Fibroblast of lung (primary cell): ENCODE data around the gene CRHR1. TPM values are rescaled to one million over a fixed set of nuclear protein-coding genes. Genes with fewer than 3 reads are reported as not detected.

Experiments used
- DNase-seq, 2 donors: peaks; one replicate each; pipeline versions ENCODE4 v3.0.0 to v3.0.0-alpha.2; 2010; ENCODE audit warnings: low read depth in 2 of 2
- H2AFZ ChIP-seq: 2 replicates; pipeline ENCODE4 v1.5.1; 2012; ENCODE audit warnings: low read length, control low read depth, inconsistent platforms
- H3K27ac ChIP-seq: 2 replicates; pipeline ENCODE4 v1.5.1; 2011; ENCODE audit warnings: low read length, control low read depth; ENCODE audit not compliant: insufficient read depth
- H3K27me3 ChIP-seq: 2 replicates; pipeline ENCODE4 v1.5.1; 2011; ENCODE audit warnings: mild to moderate bottlenecking, low read length; ENCODE audit not compliant: control insufficient read depth, insufficient read depth
- H3K36me3 ChIP-seq: 2 replicates; pipeline ENCODE4 v1.5.1; 2011; ENCODE audit warnings: low read length; ENCODE audit not compliant: control insufficient read depth, insufficient read depth
- H3K4me1 ChIP-seq: 2 replicates; pipeline ENCODE4 v1.5.1; 2011; ENCODE audit warnings: low read length; ENCODE audit not compliant: control insufficient read depth, insufficient read depth; ENCODE audit errors: extremely low read depth
- H3K4me2 ChIP-seq: 2 replicates; pipeline ENCODE4 v1.5.1; 2011; ENCODE audit warnings: low read length, control low read depth; ENCODE audit not compliant: insufficient read depth; ENCODE audit errors: extremely low read depth
- H3K4me3 ChIP-seq, 4 experiments: fragments of 200-600 bp in 1 of 4; sonication (generic) in 1 of 4; replicated peaks in 1 of 4; 2 replicates each; pipeline ENCODE4 v1.5.1; 2011 to 2016; ENCODE audit warnings: low read length in 4 of 4, low read depth in 3 of 4, mild to moderate bottlenecking in 3 of 4, control low read depth in 2 of 4, inconsistent platforms in 1 of 4, mixed read lengths in 1 of 4; ENCODE audit not compliant: insufficient read depth in 1 of 4; ENCODE audit errors: control extremely low read depth in 1 of 4
- H3K79me2 ChIP-seq: 2 replicates; pipeline ENCODE4 v1.5.1; 2012; ENCODE audit warnings: mild to moderate bottlenecking, low read length, inconsistent platforms; ENCODE audit not compliant: control insufficient read depth, insufficient read depth
- H3K9ac ChIP-seq: 2 replicates; pipeline ENCODE4 v1.5.1; 2011; ENCODE audit warnings: mild to moderate bottlenecking, low read length, control low read depth; ENCODE audit not compliant: insufficient read depth
- H3K9me3 ChIP-seq: 2 replicates; pipeline ENCODE4 v1.5.1; 2012; ENCODE audit warnings: low read depth, low read length; ENCODE audit not compliant: control insufficient read depth, insufficient read depth
- H4K20me1 ChIP-seq: 2 replicates; pipeline ENCODE4 v1.5.1; 2011; ENCODE audit warnings: low read length; ENCODE audit not compliant: control insufficient read depth, insufficient read depth; ENCODE audit errors: extremely low read depth
- CTCF ChIP-seq, 2 donors: IDR thresholded peaks in 1 of 2; conservative IDR thresholded peaks in 1 of 2; 1 replicate in 1 of 2; 2 replicates in 1 of 2; pipeline ENCODE4 v1.5.1; 2011 to 2012; ENCODE audit warnings: low read length in 2 of 2, control low read depth in 1 of 2, inconsistent platforms in 1 of 2, low read depth in 1 of 2, mild to moderate bottlenecking in 1 of 2
- EZH2 ChIP-seq: IDR thresholded peaks from 2 replicates; pipeline ENCODE4 v1.5.1; 2012; ENCODE audit warnings: low read length, control low read depth, mild to moderate bottlenecking; ENCODE audit errors: missing control alignments
- polyA plus RNA-seq, 2 donors: library from polyadenylated mRNA; depleted of rRNA in 1 of 2; stranded (reverse) in 1 of 2; unstranded in 1 of 2; fragments of >200 nt; gene quantifications; 2 replicates each; pipeline ENCODE4 v1.2.1, GENCODE V29; 2011 to 2012; ENCODE audit warnings: missing spikeins in 1 of 2
- total RNA-seq: library from RNA; depleted of rRNA; stranded (reverse); fragments of >200 nt; gene quantifications from 2 replicates; pipeline ENCODE4 v1.2.1, GENCODE V29; 2014

CRHR1 gene
- total and polyA plus RNA-seq, 2 donors (not counting 1 experiment from before 2014, with no cell fraction given) = not detected

- H3K4me3 ChIP-seq = no peak overlapping the region
- no peak for DNase-seq
- no peak overlapping the region for H3K4me2 ChIP-seq
- TF ChIP-seq CTCF (conservative IDR thresholded peaks at IDR 0.05 in 1 of 2, IDR thresholded peaks at IDR 0.05 in 1 of 2; ENCODE audit: low read depth in 1 of 2, low read length in 2 of 2) (no peak), EZH2 (no peak)
- no peak overlapping the region for H3K27ac ChIP-seq
- no peak overlapping the region for H3K9ac ChIP-seq
- H3K27me3 ChIP-seq = no peaks in the 10 kb centered on the region
- H3K36me3 ChIP-seq = no peaks in the 10 kb centered on the region
- H4K20me1 ChIP-seq = no peaks in the 10 kb centered on the region
- H3K9me3 ChIP-seq = no peaks in the 10 kb centered on the region
- no peaks in the 10 kb centered on the region for H3K79me2 ChIP-seq
- H3K4me1 ChIP-seq = no peaks in the 10 kb centered on the region
- H2AFZ ChIP-seq = no peak overlapping the region
Observed at GRCh38 chr17:45761957-45762565, 22.1 kb upstream of the CRHR1 start.

GRCh38 chr17:45763182-45763581, 20.9 kb upstream of the CRHR1 start:
- Histone ChIP-seq H3K4me3 (no peak overlapping the region), H3K27me3 (no peaks in the 10 kb centered on the region), H3K9me3 (no peaks in the 10 kb centered on the region), H3K9ac (no peak overlapping the region), H4K20me1 (no peaks in the 10 kb centered on the region), H3K36me3 (no peaks in the 10 kb centered on the region), H3K4me2 (no peak overlapping the region), H3K4me1 (no peaks in the 10 kb centered on the region), H3K79me2 (no peaks in the 10 kb centered on the region), H3K27ac (no peak overlapping the region), H2AFZ (no peak overlapping the region)
- TF ChIP-seq EZH2 (no peak), CTCF (conservative IDR thresholded peaks at IDR 0.05 in 1 of 2, IDR thresholded peaks at IDR 0.05 in 1 of 2; ENCODE audit: low read depth in 1 of 2, low read length in 2 of 2) (no peak)
- no peak for DNase-seq

DNA sequence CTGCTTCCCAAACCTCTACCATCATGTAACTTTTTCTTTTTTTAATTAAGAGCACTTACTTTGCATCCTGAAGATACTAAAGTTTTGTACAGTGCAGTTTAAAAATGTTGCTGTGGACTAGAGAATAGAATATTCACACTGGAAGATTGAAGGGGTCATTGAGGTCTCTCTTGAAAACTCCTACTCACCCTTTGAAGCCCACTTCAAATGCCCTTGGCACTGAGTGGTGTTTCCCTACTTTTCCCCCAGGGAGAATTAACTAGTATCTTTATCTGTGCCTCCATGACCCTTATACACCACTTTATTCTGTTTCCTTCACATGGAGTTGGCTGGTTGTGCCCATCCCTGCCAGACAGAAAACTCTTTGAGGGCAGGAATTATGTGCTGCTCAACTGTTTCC, 19.6 kb upstream of the CRHR1 start:
- H3K27me3 ChIP-seq = no peaks in the 10 kb centered on the region
- no peak for TF ChIP-seq EZH2
- TF ChIP-seq CTCF (conservative IDR thresholded peaks at IDR 0.05 in 1 of 2, IDR thresholded peaks at IDR 0.05 in 1 of 2; ENCODE audit: low read depth in 1 of 2, low read length in 2 of 2) = no peak
- no peak overlapping the region for H3K9ac ChIP-seq
- no peak overlapping the region for H3K4me2 ChIP-seq
- no peaks in the 10 kb centered on the region for H4K20me1 ChIP-seq
- H3K9me3 ChIP-seq = no peaks in the 10 kb centered on the region
- no peak overlapping the region for H3K4me3 ChIP-seq
- no peak overlapping the region for H2AFZ ChIP-seq
- no peaks in the 10 kb centered on the region for H3K79me2 ChIP-seq
- no peaks in the 10 kb centered on the region for H3K36me3 ChIP-seq
- no peaks in the 10 kb centered on the region for H3K4me1 ChIP-seq
- no peak overlapping the region for H3K27ac ChIP-seq
- no peak for DNase-seq
